HS-27A (cell line): ENCODE measurements around the gene SKAP1.
"Not testable (repeated sequence)": the region's sequence is repeated elsewhere in the genome, so short reads cannot be mapped to it uniquely, and the experiment has no call there.

Experiments used
- DNase-seq: peaks from one replicate; pipeline ENCODE4 v3.0.0-alpha.2; 2012; ENCODE audit warnings: low read depth, missing footprints

Gene SKAP1

GRCh38 chr17:48445248-48445620 lies 15.2 kb upstream of the SKAP1 start:
- no peak for DNase-seq

- no peak for DNase-seq
Observed at GRCh38 chr17:48444516-48445247, 14.7 kb upstream of the SKAP1 start.

DNA sequence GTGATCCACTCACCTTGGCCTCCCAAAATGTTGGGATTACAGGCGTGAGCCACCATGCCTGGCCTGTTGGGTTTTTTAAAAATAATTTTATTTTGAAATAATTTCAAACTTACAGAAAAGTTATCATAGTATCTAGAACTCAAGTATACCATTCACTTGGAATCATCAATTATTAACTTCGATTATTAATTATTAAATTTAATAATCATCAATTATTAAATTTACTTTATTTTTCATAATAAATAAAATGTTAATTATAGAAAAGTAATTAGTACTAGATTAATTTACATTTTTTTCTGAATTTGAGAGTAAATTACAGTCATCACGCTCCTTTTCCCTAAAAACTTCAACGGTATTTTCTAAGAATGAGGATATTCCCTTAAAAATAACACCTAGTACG lies 13.7 kb upstream of the SKAP1 start:
- DNase-seq = no peak

GRCh38 chr17:48442819-48443218 lies 12.8 kb upstream of the SKAP1 start:
- no peak for DNase-seq

- no peak for DNase-seq
Observed at GRCh38 chr17:48441862-48442261, 11.8 kb upstream of the SKAP1 start.

DNA sequence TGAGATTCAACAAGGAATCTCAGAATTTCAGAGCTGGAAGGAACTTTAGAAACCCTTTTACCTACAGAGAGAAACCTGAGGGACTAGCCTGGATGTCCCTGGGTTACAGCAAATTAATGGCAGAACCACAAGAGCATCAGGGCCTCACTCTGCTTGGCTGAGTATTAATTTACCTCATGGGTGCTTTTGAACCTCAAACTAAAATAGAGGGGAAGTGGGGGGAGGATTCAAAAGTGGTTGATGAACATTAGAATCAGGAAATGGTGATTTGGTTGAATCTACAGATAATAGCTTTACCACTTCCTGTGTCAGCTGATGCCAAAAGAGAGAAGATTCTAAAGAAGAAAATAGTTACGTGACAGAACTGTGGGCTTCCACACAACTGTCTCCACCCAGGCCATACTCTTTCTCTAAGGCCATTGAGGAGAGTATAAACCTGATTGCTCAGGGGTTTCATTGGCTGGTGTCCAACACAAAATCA lies 11.3 kb upstream of the SKAP1 start:
- no peak for DNase-seq

DNA sequence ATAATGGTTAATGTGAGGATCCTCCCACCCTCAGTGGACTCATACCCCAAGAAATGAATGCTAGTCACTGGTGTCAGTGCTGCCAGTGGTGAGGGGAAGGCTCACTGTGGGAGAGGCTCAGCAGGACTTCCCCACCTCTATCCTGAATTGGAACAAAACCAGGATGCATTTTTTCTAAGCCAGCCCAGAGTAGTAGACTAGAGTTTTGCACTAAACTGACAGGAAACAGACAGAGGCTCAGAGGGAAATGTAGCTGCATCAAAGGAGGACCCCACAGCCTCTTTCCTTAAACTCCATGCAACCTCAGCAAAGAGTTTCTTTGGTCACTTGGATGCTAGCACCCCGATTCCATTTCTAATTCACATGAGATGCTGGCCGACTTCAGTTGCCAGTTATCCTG lies 10.7 kb upstream of the SKAP1 start:
- DNase-seq = no peak

- DNase-seq = no peak
Observed at GRCh38 chr17:48439875-48440505, 10.0 kb upstream of the SKAP1 start.

DNA sequence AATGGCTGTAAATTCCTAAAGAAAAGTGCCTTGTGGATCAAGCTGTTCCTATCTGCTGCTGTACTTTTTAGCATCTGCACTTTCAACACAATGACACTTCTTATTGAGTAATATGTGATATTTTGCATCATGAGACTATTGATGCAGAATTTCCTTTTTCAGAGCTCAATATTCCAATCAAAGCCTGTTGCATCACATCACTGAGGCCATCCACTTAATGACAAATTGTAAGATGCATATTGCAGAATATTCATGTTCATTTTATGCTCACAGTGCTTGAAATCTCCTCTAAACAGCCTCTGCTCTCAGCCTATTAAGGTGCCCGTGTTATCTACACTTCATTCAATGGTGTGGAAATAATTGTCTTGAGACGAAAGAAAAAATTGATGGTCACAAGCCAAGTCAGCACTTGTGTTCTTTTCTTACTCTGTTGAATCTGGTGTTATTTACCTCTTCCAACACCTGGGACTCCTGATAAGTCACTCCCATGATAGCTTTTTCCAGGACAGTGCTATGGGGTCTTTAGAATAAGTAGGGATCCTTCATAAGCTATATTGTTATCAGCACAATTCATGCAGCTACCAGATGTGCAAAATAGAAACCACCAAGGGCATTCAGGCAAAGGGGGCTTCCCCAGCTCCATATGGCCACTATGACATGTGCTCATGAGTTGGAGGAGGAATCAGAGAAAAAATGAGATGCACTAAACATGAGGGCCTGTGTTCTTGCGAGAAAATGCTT lies 9.3 kb upstream of the SKAP1 start:
- DNase-seq = no peak

- no peak for DNase-seq
Observed at GRCh38 chr17:48438516-48439061, 8.6 kb upstream of the SKAP1 start.

DNA sequence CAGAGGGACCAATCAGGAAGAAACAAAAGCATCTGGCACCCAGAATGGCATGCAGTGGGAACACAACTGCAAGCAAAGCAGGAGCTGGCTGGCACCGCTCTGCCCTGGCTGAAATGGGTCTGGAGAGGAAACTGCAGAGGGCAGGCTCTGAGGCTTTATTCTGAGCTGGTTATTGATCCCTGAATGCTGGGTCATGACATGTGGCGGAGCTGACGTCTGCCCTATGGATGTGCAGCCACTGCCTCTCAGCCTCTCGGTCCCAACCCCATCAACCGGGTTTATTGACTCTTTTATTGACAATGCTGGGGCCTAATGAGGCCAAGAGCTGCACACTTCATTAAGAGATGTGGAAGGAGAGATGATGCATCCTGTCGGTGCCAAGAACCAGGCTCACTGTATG lies 3.9 kb upstream of the SKAP1 start:
- DNase-seq = no peak

- DNase-seq = no peak
Observed at GRCh38 chr17:48432820-48433775, 3.1 kb upstream of the SKAP1 start.

DNA sequence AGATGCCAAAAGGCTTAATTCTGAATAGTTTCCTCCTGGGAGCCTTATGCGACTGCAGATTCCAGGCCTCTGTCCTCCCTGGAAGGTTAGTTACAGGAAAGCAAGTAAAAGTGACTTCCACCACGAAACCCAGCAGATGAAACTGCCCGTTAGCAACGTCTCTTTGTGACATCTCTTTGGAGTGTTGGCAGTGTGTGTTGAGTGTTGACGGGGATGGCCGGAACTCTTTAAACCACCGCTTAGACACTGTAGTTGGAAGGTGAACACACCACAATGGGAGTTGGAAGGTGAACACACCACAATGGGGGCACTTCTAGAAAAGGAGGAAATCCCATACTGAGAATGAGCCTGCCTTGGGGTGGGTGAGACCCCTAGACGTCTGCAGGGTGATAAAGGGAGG lies 858 bp downstream of the SKAP1 start:
- no peak for DNase-seq

DNA sequence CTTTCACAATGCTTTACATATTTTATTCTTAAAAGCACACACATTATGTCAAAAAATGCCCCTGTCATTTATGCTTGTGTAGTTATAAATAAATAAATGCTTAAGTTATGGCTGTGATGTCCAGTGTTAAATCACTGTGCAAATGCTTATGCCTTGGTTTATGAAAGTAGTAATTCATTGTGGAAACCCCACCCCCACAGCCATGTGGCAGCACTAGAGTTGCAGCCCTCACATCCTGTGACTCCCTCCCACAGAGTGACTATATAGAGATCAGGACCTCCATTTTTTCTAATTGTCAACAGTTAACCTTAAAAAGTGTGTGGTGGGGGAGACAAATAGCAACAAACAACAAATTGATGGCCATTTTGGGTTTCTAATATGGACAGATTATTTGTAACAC lies 2.4 kb downstream of the SKAP1 start:
- DNase-seq = no peak

- no peak for DNase-seq
Observed at GRCh38 chr17:48426761-48427500, 3.1 kb downstream of the SKAP1 start.

DNA sequence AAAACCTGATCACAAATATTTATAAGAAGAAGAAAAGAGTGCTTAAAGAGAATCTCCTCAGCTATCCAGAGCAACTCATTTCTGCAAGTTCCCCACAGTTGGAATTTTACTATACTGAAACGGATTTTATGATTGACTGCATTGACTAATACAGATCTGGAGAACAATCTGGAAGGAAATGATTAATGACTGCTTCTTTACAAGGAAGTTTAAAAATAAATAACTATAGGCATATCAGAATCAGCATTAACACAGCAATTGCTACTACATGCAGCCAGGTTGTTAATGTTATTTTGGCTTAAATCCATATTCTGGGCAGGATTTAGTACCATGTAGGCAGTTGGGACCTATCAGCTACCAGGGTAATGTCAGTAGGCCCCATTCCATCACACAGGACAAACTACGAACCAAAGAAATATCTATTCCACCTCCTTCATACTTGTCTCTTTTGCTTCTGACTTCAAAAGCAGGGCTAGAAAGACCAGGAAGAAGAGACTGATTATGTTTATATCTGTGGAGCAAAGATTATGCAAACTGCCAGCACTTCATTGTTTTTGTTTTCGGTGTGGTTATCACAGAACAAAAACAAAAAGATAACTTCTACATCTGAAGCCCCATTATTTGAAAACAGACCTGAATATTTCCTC lies 3.9 kb downstream of the SKAP1 start:
- no peak for DNase-seq

- not testable (repeated sequence) for DNase-seq
Observed at GRCh38 chr17:48422060-48422459, 8.0 kb downstream of the SKAP1 start.

DNA sequence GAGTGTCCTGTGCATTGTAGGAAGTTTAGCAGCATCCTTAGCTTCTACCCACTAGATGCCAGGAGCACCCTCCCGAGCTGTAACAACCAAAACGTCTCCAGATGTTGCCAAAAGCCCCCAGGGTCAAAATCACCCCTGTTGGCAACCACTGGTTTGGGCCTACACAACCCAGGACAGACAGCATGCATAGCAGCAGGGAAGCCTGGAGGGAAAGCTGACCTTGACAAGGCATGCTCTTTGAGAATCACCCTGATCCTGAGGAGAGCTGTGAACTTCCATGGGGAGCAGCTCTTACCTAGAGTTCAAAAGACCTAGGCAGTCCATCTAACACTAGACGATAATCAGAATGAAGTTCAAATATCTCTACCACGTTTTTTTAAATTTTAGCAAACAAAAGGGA lies 9.2 kb downstream of the SKAP1 start:
- DNase-seq = no peak

DNA sequence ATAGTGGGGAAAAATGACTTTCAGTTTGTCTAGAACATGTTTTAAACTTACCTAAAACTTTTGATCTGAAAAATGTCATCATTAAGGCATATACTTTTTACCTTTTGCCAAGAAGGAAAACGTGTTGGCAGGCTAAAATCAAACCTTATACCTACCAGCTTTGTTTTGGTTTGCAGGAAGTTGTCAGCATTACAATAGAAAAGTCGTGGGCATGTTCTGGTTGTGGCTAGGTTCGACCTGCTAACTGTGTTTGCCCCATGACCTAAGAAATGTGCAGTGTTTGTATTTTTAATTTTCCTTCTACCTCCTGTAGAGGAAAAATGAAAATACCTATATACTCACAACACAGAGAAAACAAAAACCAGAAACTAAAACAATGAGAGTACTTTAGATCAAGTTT lies 13.0 kb downstream of the SKAP1 start:
- DNase-seq = no peak

GRCh38 chr17:48413613-48414405 lies 16.2 kb downstream of the SKAP1 start:
- DNase-seq = no peak
